NT2/D1 (cell line): ENCODE data around the gene PROSER3.

Experiments used
- SUZ12 ChIP-seq: IDR thresholded peaks from 2 replicates; pipeline ENCODE4 v1.6.1; 2011; ENCODE audit not compliant: insufficient read length, insufficient read depth; ENCODE audit errors: extremely low read depth
- YY1 ChIP-seq: IDR thresholded peaks from 2 replicates; pipeline ENCODE4 v1.6.1; 2011; ENCODE audit not compliant: insufficient read length, insufficient read depth
- ZNF274 ChIP-seq: IDR thresholded peaks from 2 replicates; pipeline ENCODE4 v1.6.1; 2011; ENCODE audit warnings: mild to moderate bottlenecking, low read depth, low read length

- no peak for TF ChIP-seq ZNF274
- no peak for TF ChIP-seq YY1
- TF ChIP-seq SUZ12, result no peak
Measured at GRCh38 chr19:35784503-35785338, 26.7 kb downstream of the PROSER3 start.
